ENCODE results near the gene METTL23. TPM values are rescaled to one million over a fixed set of nuclear protein-coding genes. Genes with fewer than 3 reads are reported as not detected.
"Not testable (repeated sequence)": the region's sequence is repeated elsewhere in the genome, so short reads cannot be mapped to it uniquely, and the experiment has no call there.

METTL23 gene
- total RNA-seq, 1 experiment from 2014 or later = 40.5 TPM

- peaks cover 44% of the 10 kb centered on the region for H3F3A ChIP-seq (ENCODE audit: insufficient read depth, low read depth)
- H3K27ac ChIP-seq = peak within 1 kb of the TSS; percentile 90
- peaks cover 45% of the 10 kb centered on the region for H3K36me3 ChIP-seq (ENCODE audit: low read depth)
- peak within 1 kb of the TSS; percentile 79 for H2AFZ ChIP-seq
- no TSS peak for BruUV-seq (replicated peaks)
- TF ChIP-seq, protein P1, sequence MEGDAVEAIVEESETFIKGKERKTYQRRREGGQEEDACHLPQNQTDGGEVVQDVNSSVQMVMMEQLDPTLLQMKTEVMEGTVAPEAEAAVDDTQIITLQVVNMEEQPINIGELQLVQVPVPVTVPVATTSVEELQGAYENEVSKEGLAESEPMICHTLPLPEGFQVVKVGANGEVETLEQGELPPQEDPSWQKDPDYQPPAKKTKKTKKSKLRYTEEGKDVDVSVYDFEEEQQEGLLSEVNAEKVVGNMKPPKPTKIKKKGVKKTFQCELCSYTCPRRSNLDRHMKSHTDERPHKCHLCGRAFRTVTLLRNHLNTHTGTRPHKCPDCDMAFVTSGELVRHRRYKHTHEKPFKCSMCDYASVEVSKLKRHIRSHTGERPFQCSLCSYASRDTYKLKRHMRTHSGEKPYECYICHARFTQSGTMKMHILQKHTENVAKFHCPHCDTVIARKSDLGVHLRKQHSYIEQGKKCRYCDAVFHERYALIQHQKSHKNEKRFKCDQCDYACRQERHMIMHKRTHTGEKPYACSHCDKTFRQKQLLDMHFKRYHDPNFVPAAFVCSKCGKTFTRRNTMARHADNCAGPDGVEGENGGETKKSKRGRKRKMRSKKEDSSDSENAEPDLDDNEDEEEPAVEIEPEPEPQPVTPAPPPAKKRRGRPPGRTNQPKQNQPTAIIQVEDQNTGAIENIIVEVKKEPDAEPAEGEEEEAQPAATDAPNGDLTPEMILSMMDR (conservative IDR thresholded peaks at IDR 0.05) = no peak
- no peak for TF ChIP-seq EZH2 (IDR thresholded peaks at IDR 0.05; ENCODE audit: low read depth)
- peak; percentile 89 to 99 for DNase-seq
- H3K4me3 ChIP-seq = peak within 1 kb of the TSS; percentile 92
- H3K4me1 ChIP-seq (replicated peaks; ENCODE audit: insufficient read depth) = peaks cover 28% of the 10 kb centered on the region
- H3K9me2 ChIP-seq (ENCODE audit: insufficient read depth) = no peaks in the 10 kb centered on the region
- POLR2A ChIA-PET (ENCODE audit: unreplicated experiment) = interaction anchor here (0.5 kb wide), 2 partner anchors 42 to 43 kb away, joined by 3 read pairs; no protein-coding TSS in a partner anchor
- intact Hi-C loops (cut with micrococcal nuclease; ENCODE audit: unreplicated experiment) = loop anchor here (5.0 to 10.0 kb wide), 2 partner anchors 135 to 1578 kb away; no protein-coding TSS in a partner anchor
- peaks cover 38% of the 10 kb centered on the region for H4K20me1 ChIP-seq (ENCODE audit: insufficient read depth)
- H3K4me2 ChIP-seq = peak within 1 kb of the TSS; percentile 95
- H3K9me3 ChIP-seq (ENCODE audit: insufficient read depth, low read depth) = no peaks in the 10 kb centered on the region
- CTCF ChIA-PET = interaction anchor here (0.7 kb wide), 1 partner anchor 66 kb away, joined by 3 read pairs; no protein-coding TSS in a partner anchor
- no peaks in the 10 kb centered on the region for H3K27me3 ChIP-seq (ENCODE audit: insufficient read depth, low read depth)
- peaks cover 72% of the 10 kb centered on the region for H3K79me2 ChIP-seq (ENCODE audit: low read depth)
Observed at GRCh38 chr17:76737082-76737675, 10.5 kb downstream of the METTL23 start, which contains the start of gene SRSF2. SRSF2 (minus strand) TSS chr17:76737331; CDS start chr17:76737160, 171 bp downstream.

- peak within 1 kb of the TSS; percentile 79 for H2AFZ ChIP-seq
- peaks cover 65% of the 10 kb centered on the region for H3K79me2 ChIP-seq (ENCODE audit: low read depth)
- peak within 1 kb of the TSS; percentile 95 for H3K4me2 ChIP-seq
- no peaks in the 10 kb centered on the region for H3K9me2 ChIP-seq (ENCODE audit: insufficient read depth)
- peak within 1 kb of the TSS; percentile 92 for H3K4me3 ChIP-seq
- intact Hi-C loops (cut with micrococcal nuclease; ENCODE audit: unreplicated experiment) = loop anchor here (5.0 to 10.0 kb wide), 2 partner anchors 134 to 1577 kb away; no protein-coding TSS in a partner anchor
- H3K27me3 ChIP-seq (ENCODE audit: insufficient read depth, low read depth) = no peaks in the 10 kb centered on the region
- peak within 1 kb of the TSS; percentile 90 for H3K27ac ChIP-seq
- peaks cover 41% of the 10 kb centered on the region for H3K36me3 ChIP-seq (ENCODE audit: low read depth)
- peaks cover 32% of the 10 kb centered on the region for H4K20me1 ChIP-seq (ENCODE audit: insufficient read depth)
- ChIA-PET CTCF (interaction anchor here (0.7 kb wide), 1 partner anchor 67 kb away, joined by 3 read pairs; no protein-coding TSS in a partner anchor), POLR2A (ENCODE audit: unreplicated experiment) (interaction anchor here (0.5 to 0.6 kb wide), 3 partner anchors 42 to 517 kb away, joined by 3 to 4 read pairs (median 4); no protein-coding TSS in a partner anchor)
- peaks cover 37% of the 10 kb centered on the region for H3F3A ChIP-seq (ENCODE audit: insufficient read depth, low read depth)
- peaks cover 28% of the 10 kb centered on the region for H3K4me1 ChIP-seq (replicated peaks; ENCODE audit: insufficient read depth)
- no peaks in the 10 kb centered on the region for H3K9me3 ChIP-seq (ENCODE audit: insufficient read depth, low read depth)
- no peak for TF ChIP-seq EZH2 (IDR thresholded peaks at IDR 0.05; ENCODE audit: low read depth)
- TF ChIP-seq, protein P1 (conservative IDR thresholded peaks at IDR 0.05) = no peak
- peak; percentile 75 to 93 for DNase-seq
- TSS peak; percentile 52 for BruUV-seq (replicated peaks)
Observed at GRCh38 chr17:76737676-76738467, 11.2 kb downstream of the METTL23 start, which contains the start of gene MFSD11. MFSD11 (plus strand) TSS chr17:76738119; CDS start chr17:76738353, 234 bp downstream.

DNA sequence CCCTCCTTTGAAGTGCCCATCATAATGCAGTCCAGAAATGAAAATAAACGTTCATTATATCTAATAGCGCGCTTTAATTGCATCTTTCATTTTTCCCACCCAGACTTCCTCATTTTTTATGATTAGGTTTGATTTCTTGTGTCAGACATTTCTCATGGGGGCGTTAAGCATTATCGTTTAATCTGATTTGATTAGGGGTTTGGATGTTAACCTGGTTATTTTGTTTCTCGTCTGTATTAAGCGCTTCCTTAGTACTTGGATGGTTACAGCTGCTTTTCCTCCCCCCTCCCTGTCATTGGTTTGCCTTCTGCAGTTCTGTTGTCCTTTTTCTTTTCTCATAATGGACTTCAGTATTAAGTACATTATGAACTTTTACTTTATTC is 11.8 kb downstream of the METTL23 start:
- Histone ChIP-seq H3K4me3 (peak overlapping the region; percentile 85), H3K36me3 (ENCODE audit: low read depth) (peaks cover 36% of the 10 kb centered on the region), H4K20me1 (ENCODE audit: insufficient read depth) (peaks cover 28% of the 10 kb centered on the region), H3K9me3 (ENCODE audit: insufficient read depth, low read depth) (no peaks in the 10 kb centered on the region), H3K27ac (no peak overlapping the region), H3K4me2 (peak overlapping the region; percentile 89), H3K4me1 (replicated peaks; ENCODE audit: insufficient read depth) (peaks cover 24% of the 10 kb centered on the region), H3K9me2 (ENCODE audit: insufficient read depth) (no peaks in the 10 kb centered on the region), H2AFZ (peak overlapping the region; percentile 79), H3K79me2 (ENCODE audit: low read depth) (peaks cover 59% of the 10 kb centered on the region), H3K27me3 (ENCODE audit: insufficient read depth, low read depth) (no peaks in the 10 kb centered on the region), H3F3A (ENCODE audit: insufficient read depth, low read depth) (peaks cover 31% of the 10 kb centered on the region)
- DNase-seq = no peak
- intact Hi-C loops (cut with micrococcal nuclease; ENCODE audit: unreplicated experiment) = loop anchor here (5.0 to 10.0 kb wide), 2 partner anchors 134 to 1576 kb away; no protein-coding TSS in a partner anchor
- BruUV-seq (replicated peaks) = no TSS peak
- ChIA-PET POLR2A (ENCODE audit: unreplicated experiment) (no interaction called here), CTCF (no interaction called here)
- no peak for TF ChIP-seq EZH2 (IDR thresholded peaks at IDR 0.05; ENCODE audit: low read depth)
- TF ChIP-seq, protein P1 (conservative IDR thresholded peaks at IDR 0.05) = no peak

DNA sequence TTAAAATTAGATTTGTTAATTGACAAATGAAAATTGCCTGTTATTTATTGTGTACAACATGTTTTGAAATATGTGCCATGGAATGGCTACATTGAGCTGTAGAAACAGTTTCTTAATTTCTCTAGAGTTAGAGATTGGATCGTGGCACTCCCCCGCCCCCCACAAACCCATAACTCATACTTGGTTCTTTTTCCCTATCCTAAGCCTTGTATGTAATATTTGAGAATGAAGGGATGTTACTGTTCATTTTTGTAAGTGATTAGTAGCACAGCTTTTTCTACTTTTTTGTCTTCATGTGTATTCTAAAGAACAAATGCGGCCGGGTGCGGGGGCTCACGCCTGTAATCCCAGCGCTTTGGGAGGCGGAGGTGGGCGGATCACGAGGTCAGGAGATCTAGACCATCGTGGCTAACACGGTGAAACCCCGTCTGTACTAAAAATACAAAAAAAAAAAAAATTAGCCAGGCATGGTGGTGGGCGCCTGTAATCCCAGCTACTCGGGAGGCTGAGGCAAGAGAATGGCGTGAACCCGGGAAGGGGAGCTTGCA is 13.0 kb downstream of the METTL23 start:
- Histone ChIP-seq H3K4me2 (peak overlapping the region; percentile 89; the same call in 1 of the 2 replicates), H3F3A (ENCODE audit: insufficient read depth, low read depth) (peaks cover 19% of the 10 kb centered on the region; the same call in 1 of the 2 replicates), H3K4me1 (replicated peaks; ENCODE audit: insufficient read depth) (peaks cover 13% of the 10 kb centered on the region), H3K36me3 (ENCODE audit: low read depth) (peaks cover 24% of the 10 kb centered on the region), H4K20me1 (ENCODE audit: insufficient read depth) (peaks cover 16% of the 10 kb centered on the region), H3K79me2 (ENCODE audit: low read depth) (peaks cover 48% of the 10 kb centered on the region)
- DNase-seq; H3K9me3 ChIP-seq (ENCODE audit: insufficient read depth, low read depth); H2AFZ ChIP-seq; BruUV-seq (replicated peaks); H3K9me2 ChIP-seq (ENCODE audit: insufficient read depth); CTCF ChIA-PET; H3K27me3 ChIP-seq (ENCODE audit: insufficient read depth, low read depth); H3K4me3 ChIP-seq; H3K27ac ChIP-seq: not testable (repeated sequence)
- POLR2A ChIA-PET (ENCODE audit: unreplicated experiment) = interaction anchor here (0.6 kb wide), 1 partner anchor 155 kb away, joined by 4 read pairs; no protein-coding TSS in a partner anchor
- intact Hi-C loops (cut with micrococcal nuclease; ENCODE audit: unreplicated experiment) = loop anchor here (5.0 to 10.0 kb wide), 2 partner anchors 133 to 1575 kb away; no protein-coding TSS in a partner anchor

Measured in PC-9 (cell line).